ENCODE measurements around the gene TCP11L2. TPM values are rescaled to one million over a fixed set of nuclear protein-coding genes. Genes with fewer than 3 reads are reported as not detected.
"Not testable (repeated sequence)": the region's sequence is repeated elsewhere in the genome, so short reads cannot be mapped to it uniquely, and the experiment has no call there.

The TCP11L2 gene
- total RNA-seq, 1 donor from 2014 or later, result 21.7 TPM

- no peaks in the 10 kb centered on the region for H3K4me1 Mint-ChIP-seq
- no peak for TF ChIP-seq CTCF (IDR thresholded peaks at IDR 0.05; ENCODE audit: unreplicated experiment)
- no peak for DNase-seq (ENCODE audit: low spot score in 2 of 2, unreplicated experiment in 2 of 2)
- no peaks in the 10 kb centered on the region for H3K36me3 Mint-ChIP-seq
- peaks cover 6% of the 10 kb centered on the region for H3K9me3 Mint-ChIP-seq
- H3K4me3 Mint-ChIP-seq, result no peak overlapping the region
- peaks cover 2% of the 10 kb centered on the region for H3K27me3 Mint-ChIP-seq (ENCODE audit: low read depth)
- no peak overlapping the region for H3K27ac Mint-ChIP-seq
Measured at GRCh38 chr12:106284358-106285105, 18.0 kb upstream of the TCP11L2 start.

GRCh38 chr12:106285982-106286381 lies 16.6 kb upstream of the TCP11L2 start:
- no peaks in the 10 kb centered on the region for H3K4me1 Mint-ChIP-seq
- H3K9me3 Mint-ChIP-seq, result peaks cover 6% of the 10 kb centered on the region
- H3K27ac Mint-ChIP-seq, result no peak overlapping the region
- H3K27me3 Mint-ChIP-seq (ENCODE audit: low read depth), result peaks cover 2% of the 10 kb centered on the region
- no peak for DNase-seq (ENCODE audit: low spot score in 2 of 2, unreplicated experiment in 2 of 2)
- no peak overlapping the region for H3K4me3 Mint-ChIP-seq
- no peaks in the 10 kb centered on the region for H3K36me3 Mint-ChIP-seq
- no peak for TF ChIP-seq CTCF (IDR thresholded peaks at IDR 0.05; ENCODE audit: unreplicated experiment)

- H3K4me3 Mint-ChIP-seq; DNase-seq (ENCODE audit: low spot score in 2 of 2, unreplicated experiment in 2 of 2); H3K36me3 Mint-ChIP-seq; H3K27ac Mint-ChIP-seq; H3K4me1 Mint-ChIP-seq; H3K9me3 Mint-ChIP-seq; H3K27me3 Mint-ChIP-seq (ENCODE audit: low read depth): not testable (repeated sequence)
Measured at GRCh38 chr12:106286576-106287162, 15.9 kb upstream of the TCP11L2 start.

- Mint-ChIP-seq H3K36me3 (no peaks in the 10 kb centered on the region), H3K27me3 (ENCODE audit: low read depth) (peaks cover 2% of the 10 kb centered on the region), H3K4me3 (no peak overlapping the region), H3K9me3 (peaks cover 3% of the 10 kb centered on the region), H3K4me1 (no peaks in the 10 kb centered on the region), H3K27ac (no peak overlapping the region)
- no peak for DNase-seq (ENCODE audit: low spot score in 2 of 2, unreplicated experiment in 2 of 2)
- no peak for TF ChIP-seq CTCF (IDR thresholded peaks at IDR 0.05; ENCODE audit: unreplicated experiment)
Measured at GRCh38 chr12:106287364-106287763, 15.2 kb upstream of the TCP11L2 start.

GRCh38 chr12:106288101-106288493 lies 14.4 kb upstream of the TCP11L2 start:
- no peaks in the 10 kb centered on the region for H3K36me3 Mint-ChIP-seq
- DNase-seq (ENCODE audit: low spot score in 2 of 2, unreplicated experiment in 2 of 2), result no peak
- no peaks in the 10 kb centered on the region for H3K9me3 Mint-ChIP-seq
- no peak overlapping the region for H3K27ac Mint-ChIP-seq
- no peaks in the 10 kb centered on the region for H3K4me1 Mint-ChIP-seq
- H3K4me3 Mint-ChIP-seq, result no peak overlapping the region
- H3K27me3 Mint-ChIP-seq (ENCODE audit: low read depth), result peaks cover 2% of the 10 kb centered on the region
- no peak for TF ChIP-seq CTCF (IDR thresholded peaks at IDR 0.05; ENCODE audit: unreplicated experiment)

GRCh38 chr12:106288494-106289195 lies 13.9 kb upstream of the TCP11L2 start:
- H3K27me3 Mint-ChIP-seq (ENCODE audit: low read depth), result peaks cover 2% of the 10 kb centered on the region
- no peak overlapping the region for H3K4me3 Mint-ChIP-seq
- H3K4me1 Mint-ChIP-seq, result no peaks in the 10 kb centered on the region
- TF ChIP-seq CTCF (IDR thresholded peaks at IDR 0.05; ENCODE audit: unreplicated experiment), result no peak
- no peaks in the 10 kb centered on the region for H3K9me3 Mint-ChIP-seq
- H3K36me3 Mint-ChIP-seq, result no peaks in the 10 kb centered on the region
- no peak overlapping the region for H3K27ac Mint-ChIP-seq
- DNase-seq (ENCODE audit: low spot score in 2 of 2, unreplicated experiment in 2 of 2), result no peak

Data from mesothelial cell of epicardium (in vitro differentiated cells).